Karpas-422 (cell line): ENCODE measurements around the gene HERC5. TPM values are rescaled to one million over a fixed set of nuclear protein-coding genes. Genes with fewer than 3 reads are reported as not detected.
"Not testable (repeated sequence)": the region's sequence is repeated elsewhere in the genome, so short reads cannot be mapped to it uniquely, and the experiment has no call there.

Experiments
- DNase-seq: peaks from one replicate; pipeline ENCODE4 v3.0.0-alpha.2; 2015
- H2AFZ ChIP-seq: fragments of 200-600 bp; sonication (generic); 2 replicates; pipeline ENCODE4 v1.6.1; 2014; ENCODE audit warnings: antibody characterized with exemption, low read length, mixed read lengths
- H3K27ac ChIP-seq: fragments of 200-600 bp; sonication (generic); 2 replicates; pipeline ENCODE4 v1.5.1; 2014; ENCODE audit warnings: mild to moderate bottlenecking, low read length, moderate library complexity
- H3K27me3 ChIP-seq: fragments of 200-600 bp; sonication (generic); 2 replicates; pipeline ENCODE4 v1.6.1; 2014; ENCODE audit warnings: low read length, mixed read lengths
- H3K36me3 ChIP-seq: fragments of 200-600 bp; sonication (generic); 2 replicates; pipeline ENCODE4 v1.6.1; 2014; ENCODE audit warnings: low read length, mixed read lengths; ENCODE audit not compliant: insufficient read depth
- H3K4me1 ChIP-seq: fragments of 200-600 bp; sonication (generic); 2 replicates; pipeline ENCODE4 v1.6.1; 2014; ENCODE audit warnings: mild to moderate bottlenecking, low read length, mixed read lengths
- H3K4me2 ChIP-seq: fragments of 200-600 bp; sonication (generic); 2 replicates; pipeline ENCODE4 v1.6.1; 2014; ENCODE audit warnings: low read length, low read depth, mild to moderate bottlenecking; ENCODE audit not compliant: poor library complexity, severe bottlenecking
- H3K4me3 ChIP-seq: fragments of 200-600 bp; sonication (generic); 2 replicates; pipeline ENCODE4 v1.5.1; 2014; ENCODE audit warnings: mild to moderate bottlenecking, antibody characterized with exemption, low read length, mixed read lengths
- H3K79me2 ChIP-seq: fragments of 200-600 bp; sonication (generic); 2 replicates; pipeline ENCODE4 v1.6.1; 2014; ENCODE audit warnings: mild to moderate bottlenecking, low read length, mixed read lengths
- H3K9ac ChIP-seq: fragments of 200-600 bp; sonication (generic); 2 replicates; pipeline ENCODE4 v1.6.0; 2014; ENCODE audit warnings: low read length
- H3K9me2 ChIP-seq: fragments of 200-600 bp; sonication (generic), shearing (Covaris generic); replicated peaks from 2 replicates; pipeline ENCODE4 v1.6.0; 2014; ENCODE audit warnings: mild to moderate bottlenecking, low read length, moderate library complexity; ENCODE audit not compliant: insufficient read depth
- H3K9me3 ChIP-seq: fragments of 300-700, 200-600 bp; sonication (generic); 2 replicates; pipeline ENCODE4 v1.6.1; 2014; ENCODE audit warnings: low read length, mixed read lengths
- H4K20me1 ChIP-seq: fragments of 200-600 bp; sonication (generic); 2 replicates; pipeline ENCODE4 v1.6.1; 2014; ENCODE audit warnings: mild to moderate bottlenecking, antibody characterized with exemption, low read length, low read depth; ENCODE audit not compliant: insufficient read depth
- total RNA-seq: library from RNA; depleted of rRNA; stranded (reverse); fragments of >200 nt; shearing (Covaris generic); gene quantifications from 2 replicates; pipeline ENCODE4 v1.2.3, GENCODE V29; 2014; ENCODE audit warnings: low replicate concordance

HERC5 gene
- total RNA-seq, 1 experiment from 2014 or later, result not detected

DNA sequence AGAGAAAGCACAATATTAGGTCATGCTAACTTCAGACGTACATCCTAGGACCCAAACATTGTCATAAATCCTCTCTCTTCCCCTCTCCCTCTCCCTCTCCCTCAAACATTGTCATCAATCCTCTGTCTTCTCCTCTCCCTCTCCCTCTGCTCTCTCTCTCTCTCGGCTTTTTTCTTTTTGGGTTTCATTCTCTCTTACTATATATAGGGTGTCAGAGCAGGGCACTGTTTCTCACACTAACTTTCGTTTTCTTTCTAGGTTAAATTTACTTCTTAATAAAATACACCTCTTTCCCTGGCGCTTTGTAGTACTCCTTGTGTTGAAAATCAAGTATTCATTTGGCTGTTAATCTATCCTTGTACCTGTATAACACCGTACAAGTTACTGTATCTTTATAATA, 37.0 kb upstream of the HERC5 start:
- no peak for DNase-seq
- H3K36me3 ChIP-seq, result no peaks in the 10 kb centered on the region

DNA sequence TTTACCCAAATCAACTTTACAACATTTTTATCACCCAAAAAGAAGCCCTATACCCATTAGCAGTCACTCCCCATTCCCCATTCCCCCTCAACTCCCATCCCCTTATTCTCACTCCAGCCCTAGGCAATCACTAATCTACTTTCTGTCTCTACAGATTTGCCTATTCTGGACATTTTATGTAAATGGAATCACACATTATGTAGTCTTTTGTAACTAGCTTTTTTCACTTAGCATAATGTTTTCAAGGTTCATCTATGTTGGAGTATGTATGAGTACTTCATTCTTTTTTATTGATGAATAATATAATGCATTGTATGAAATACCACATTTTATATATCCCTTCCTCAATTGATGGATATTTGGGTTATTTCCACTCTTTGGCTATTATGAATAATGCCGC, 36.1 kb upstream of the HERC5 start:
- Histone ChIP-seq H2AFZ (no peak overlapping the region), H4K20me1 (no peaks in the 10 kb centered on the region), H3K36me3 (no peaks in the 10 kb centered on the region), H3K27ac (no peak overlapping the region), H3K79me2 (no peaks in the 10 kb centered on the region), H3K4me1 (no peaks in the 10 kb centered on the region), H3K27me3 (no peaks in the 10 kb centered on the region), H3K9me2 (no peaks in the 10 kb centered on the region), H3K9me3 (no peaks in the 10 kb centered on the region), H3K9ac (no peak overlapping the region), H3K4me3 (no peak overlapping the region), H3K4me2 (no peak overlapping the region)
- DNase-seq, result no peak

More for the DNA sequence above, 37.0 kb upstream of the HERC5 start:
- Histone ChIP-seq H4K20me1 (no peaks in the 10 kb centered on the region), H3K27me3 (no peaks in the 10 kb centered on the region), H3K9me3 (no peaks in the 10 kb centered on the region), H3K27ac (no peak overlapping the region), H3K4me2 (no peak overlapping the region), H3K9me2 (no peaks in the 10 kb centered on the region), H2AFZ (no peak overlapping the region), H3K4me3 (no peak overlapping the region), H3K9ac (no peak overlapping the region), H3K79me2 (no peaks in the 10 kb centered on the region), H3K4me1 (no peaks in the 10 kb centered on the region)

DNA sequence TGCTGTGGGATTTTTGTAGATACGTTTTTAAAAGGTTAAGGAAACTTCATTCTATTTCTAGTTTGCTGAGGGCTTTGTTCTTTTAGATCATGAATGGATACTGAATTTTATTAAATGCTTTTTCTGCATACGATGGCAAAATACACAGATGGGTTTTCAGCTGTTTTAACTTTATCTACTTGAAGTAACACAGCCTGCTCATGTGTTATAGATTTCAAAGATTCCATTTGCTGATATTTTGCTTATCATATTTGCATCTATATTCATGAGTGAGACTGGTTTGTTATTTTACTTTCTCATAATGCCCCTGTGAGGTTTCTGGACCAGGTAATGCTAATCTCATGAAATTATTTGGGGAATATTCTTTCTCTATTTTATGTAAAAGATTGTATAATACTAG, 34.5 kb upstream of the HERC5 start:
- H3K79me2 ChIP-seq, result no peaks in the 10 kb centered on the region
- H3K36me3 ChIP-seq, result no peaks in the 10 kb centered on the region
- no peaks in the 10 kb centered on the region for H4K20me1 ChIP-seq
- H3K4me3 ChIP-seq, result no peak overlapping the region
- H3K4me2 ChIP-seq, result no peak overlapping the region
- H2AFZ ChIP-seq, result no peak overlapping the region
- H3K9me3 ChIP-seq, result no peaks in the 10 kb centered on the region
- H3K27me3 ChIP-seq, result no peaks in the 10 kb centered on the region
- DNase-seq, result no peak
- no peaks in the 10 kb centered on the region for H3K4me1 ChIP-seq
- H3K27ac ChIP-seq, result no peak overlapping the region
- H3K9ac ChIP-seq, result no peak overlapping the region
- no peaks in the 10 kb centered on the region for H3K9me2 ChIP-seq

- Histone ChIP-seq H3K4me1 (no peaks in the 10 kb centered on the region), H3K4me2 (no peak overlapping the region), H2AFZ (no peak overlapping the region), H3K79me2 (no peaks in the 10 kb centered on the region), H3K27ac (no peak overlapping the region), H3K9me2 (no peaks in the 10 kb centered on the region), H3K9ac (no peak overlapping the region), H3K36me3 (no peaks in the 10 kb centered on the region), H3K9me3 (no peaks in the 10 kb centered on the region), H3K27me3 (no peaks in the 10 kb centered on the region), H4K20me1 (no peaks in the 10 kb centered on the region), H3K4me3 (no peak overlapping the region)
- DNase-seq, result no peak
These were observed 27.5 kb upstream of the HERC5 start for GRCh38 chr4:88429401-88429800.

GRCh38 chr4:88435987-88436693, 20.8 kb upstream of the HERC5 start:
- H3K4me1 ChIP-seq, result no peaks in the 10 kb centered on the region
- no peak overlapping the region for H3K4me3 ChIP-seq
- no peaks in the 10 kb centered on the region for H3K79me2 ChIP-seq
- H3K9me3 ChIP-seq, result no peaks in the 10 kb centered on the region
- DNase-seq, result no peak
- H3K9me2 ChIP-seq, result no peaks in the 10 kb centered on the region
- H4K20me1 ChIP-seq, result no peaks in the 10 kb centered on the region
- H3K36me3 ChIP-seq, result no peaks in the 10 kb centered on the region
- H2AFZ ChIP-seq, result no peak overlapping the region
- H3K27me3 ChIP-seq, result no peaks in the 10 kb centered on the region
- H3K27ac ChIP-seq, result no peak overlapping the region
- H3K4me2 ChIP-seq, result no peak overlapping the region
- H3K9ac ChIP-seq, result no peak overlapping the region

DNA sequence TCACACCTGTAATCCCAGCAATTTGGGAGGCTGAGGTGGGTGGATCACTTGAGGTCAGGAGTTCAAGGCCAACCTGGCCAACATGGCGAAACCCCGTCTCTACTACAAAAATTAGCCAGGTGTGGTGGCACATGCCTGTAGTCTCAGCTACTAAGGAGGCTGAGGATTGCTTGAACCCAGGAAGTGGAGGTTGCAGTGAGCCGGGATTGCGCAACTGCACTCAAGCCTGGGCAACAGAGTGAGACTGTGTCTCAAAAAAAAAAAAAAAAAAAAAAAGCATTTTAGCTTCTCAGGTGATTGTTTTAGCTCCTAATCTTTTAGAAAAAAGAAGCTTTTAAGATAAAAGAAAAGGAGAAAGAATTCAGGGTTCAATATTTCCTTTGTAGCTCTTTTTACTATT, 19.0 kb upstream of the HERC5 start:
- H3K4me2 ChIP-seq, H4K20me1 ChIP-seq, H3K4me1 ChIP-seq, DNase-seq, H2AFZ ChIP-seq, H3K9me2 ChIP-seq, H3K9me3 ChIP-seq, H3K27ac ChIP-seq, H3K9ac ChIP-seq, H3K4me3 ChIP-seq, H3K79me2 ChIP-seq, H3K36me3 ChIP-seq, H3K27me3 ChIP-seq: not testable (repeated sequence)

DNA sequence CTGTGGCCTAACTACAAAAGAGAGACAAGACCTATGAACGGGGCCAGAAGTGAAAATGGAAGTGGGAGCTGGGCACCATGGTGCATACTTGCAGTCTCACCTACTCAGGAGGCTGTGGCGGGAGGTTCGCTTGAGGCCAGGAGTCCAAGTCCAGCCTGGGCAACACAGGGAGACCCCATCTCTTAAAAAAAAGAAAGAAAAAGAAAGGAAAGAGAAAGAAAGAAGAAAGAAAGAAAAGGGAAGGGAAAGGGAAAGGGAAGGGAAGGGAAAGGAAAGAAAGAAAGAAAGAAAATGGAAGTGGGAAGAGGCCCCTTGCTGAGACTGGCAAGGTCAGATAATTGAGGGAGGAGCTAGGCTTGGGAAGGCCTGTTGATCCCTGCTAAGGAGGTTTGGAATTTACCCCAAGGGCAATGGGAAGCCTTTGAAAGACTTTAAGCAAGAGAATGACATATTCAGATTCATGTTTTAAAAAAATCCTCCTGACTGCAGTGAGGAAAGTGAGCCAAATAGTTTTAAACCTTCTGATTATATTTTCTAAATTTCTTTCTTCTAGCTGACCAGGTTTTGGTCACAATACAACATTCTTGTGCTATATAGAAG, 17.7 kb upstream of the HERC5 start:
- H3K27me3 ChIP-seq, result no peaks in the 10 kb centered on the region
- H2AFZ ChIP-seq, result no peak overlapping the region
- no peak overlapping the region for H3K9ac ChIP-seq
- H3K79me2 ChIP-seq, result no peaks in the 10 kb centered on the region
- H3K27ac ChIP-seq, result no peak overlapping the region
- H4K20me1 ChIP-seq, result no peaks in the 10 kb centered on the region
- no peaks in the 10 kb centered on the region for H3K4me1 ChIP-seq
- H3K9me2 ChIP-seq, result no peaks in the 10 kb centered on the region
- no peaks in the 10 kb centered on the region for H3K36me3 ChIP-seq
- H3K9me3 ChIP-seq, result no peaks in the 10 kb centered on the region
- H3K4me2 ChIP-seq, result no peak overlapping the region
- DNase-seq, result no peak
- H3K4me3 ChIP-seq, result no peak overlapping the region

DNA sequence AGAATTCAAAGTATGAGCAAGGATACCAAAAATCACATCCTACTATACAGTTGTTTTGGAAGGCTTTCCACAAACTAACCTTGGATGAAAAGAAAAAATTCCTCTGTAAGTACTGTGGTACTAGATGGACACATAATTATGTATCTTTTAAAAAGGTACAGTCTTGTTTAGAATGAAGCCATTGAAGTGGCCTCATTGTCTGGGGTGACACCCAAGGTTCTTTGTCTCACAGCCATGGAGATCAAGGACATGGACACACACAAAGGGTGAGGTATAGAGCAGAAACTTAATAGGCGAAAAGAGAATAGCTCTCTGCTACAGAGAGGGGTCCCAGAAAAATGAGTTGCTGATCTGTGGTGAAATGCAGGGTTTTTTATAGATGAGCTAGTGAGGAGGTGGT, 16.8 kb upstream of the HERC5 start:
- no peaks in the 10 kb centered on the region for H4K20me1 ChIP-seq
- no peak overlapping the region for H2AFZ ChIP-seq
- no peaks in the 10 kb centered on the region for H3K9me3 ChIP-seq
- no peak overlapping the region for H3K4me3 ChIP-seq
- no peaks in the 10 kb centered on the region for H3K27me3 ChIP-seq
- H3K79me2 ChIP-seq, result no peaks in the 10 kb centered on the region
- H3K27ac ChIP-seq, result no peak overlapping the region
- H3K4me1 ChIP-seq, result no peaks in the 10 kb centered on the region
- H3K4me2 ChIP-seq, result no peak overlapping the region
- no peak for DNase-seq
- H3K9ac ChIP-seq, result no peak overlapping the region
- H3K9me2 ChIP-seq, result no peaks in the 10 kb centered on the region
- H3K36me3 ChIP-seq, result no peaks in the 10 kb centered on the region
